Left colon (tissue), 2 donors: ENCODE data around the gene TMEM120B. TPM values are rescaled to one million over a fixed set of nuclear protein-coding genes. Genes with fewer than 3 reads are reported as not detected.
A peak's percentile ranks its signal among the peaks of the same experiment; 100 is the strongest.

Source experiments
- ATAC-seq: fragments of 200-7000 bp; cut with Tn5 transposase; one replicate; pipeline ENCODE4 v1.9.1; 2020; ENCODE audit warnings: mild to moderate bottlenecking, moderate library complexity
- DNase-seq, 2 donors: peaks; one replicate each; pipeline ENCODE4 v3.0.0-alpha.2; 2020
- intact Hi-C, 2 donors: fragments of 100-400 bp; cut with DNase I in 1 of 2; cut with micrococcal nuclease in 1 of 2; formaldehyde crosslinking; loops; one replicate each; pipeline versions ENCODE4 v1.11.2 to v1.14.0; 2022; cut with DNase I, micrococcal nuclease
- total RNA-seq, 2 donors: library from RNA; stranded (reverse); fragmentation: NEBNext Ultra II Directional; extraction: Animal tissue kit (Norgen Biotek cat#: 25700); gene quantifications; one replicate each; pipeline ENCODE4 v1.2.1, GENCODE V29; 2021
- donor health status: DM: no; HTN: no; CAD: no.
- donor health status: DM: yes; HTN: yes; CAD: no.

TMEM120B gene
- total RNA-seq, 2 donors from 2014 or later = 4.7 to 5.8 TPM

- no peak for DNase-seq
- no peak for ATAC-seq
- intact Hi-C loops = no loop called here
These were observed 53.9 kb downstream of the TMEM120B start for GRCh38 chr12:121766290-121767039.

- intact Hi-C loops = no loop called here
- ATAC-seq (no peak), DNase-seq (no peak)
These were observed 55.0 kb downstream of the TMEM120B start for GRCh38 chr12:121767525-121768016.

DNA sequence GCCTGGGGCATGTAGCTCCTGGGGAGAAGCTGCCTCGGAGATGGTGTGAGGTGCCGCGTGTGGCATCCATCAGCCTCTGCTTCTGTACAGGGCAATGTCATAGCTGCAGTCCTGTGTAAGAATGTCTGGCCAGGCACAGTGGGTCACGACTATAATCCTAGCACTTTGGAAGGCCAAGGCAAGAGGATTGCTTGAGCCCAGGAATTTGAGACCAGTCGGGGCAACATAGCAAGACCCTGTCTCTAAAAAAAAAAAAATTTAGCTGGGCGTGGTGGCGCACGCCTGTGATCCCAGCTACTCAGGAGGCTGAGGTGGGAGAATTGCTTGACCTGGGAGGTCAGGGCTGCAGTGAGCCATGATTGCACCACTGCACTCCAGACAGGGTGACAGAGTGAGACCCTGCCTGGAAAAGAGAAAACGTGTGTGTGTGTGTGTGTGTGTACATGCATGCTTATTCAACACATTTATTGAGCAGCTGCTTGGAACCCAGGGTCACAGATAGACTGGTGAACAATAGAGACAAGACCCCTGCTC lies 56.8 kb downstream of the TMEM120B start:
- DNase-seq = no peak
- intact Hi-C loops = no loop called here
- no peak for ATAC-seq

- ATAC-seq = peak; percentile 86
- DNase-seq = peak in 1 of 2 donors; percentile 58
These were observed 57.3 kb downstream of the TMEM120B start for GRCh38 chr12:121769831-121770301.

GRCh38 chr12:121770388-121770787 lies 57.8 kb downstream of the TMEM120B start:
- ATAC-seq (no peak), DNase-seq (no peak)
- intact Hi-C loops = loop anchor here in 1 of 2 donors (5.0 kb wide), 1 partner anchor 73 kb away; no protein-coding TSS in a partner anchor

More at GRCh38 chr12:121769831-121770301, 57.3 kb downstream of the TMEM120B start:
- intact Hi-C loops = loop anchor here in 1 of 2 donors (5.0 kb wide), 1 partner anchor 73 kb away; no protein-coding TSS in a partner anchor

- ATAC-seq (no peak), DNase-seq (no peak)
- intact Hi-C loops = loop anchor here in 1 of 2 donors (5.0 kb wide), 1 partner anchor 74 kb away; no protein-coding TSS in a partner anchor
These were observed 58.5 kb downstream of the TMEM120B start for GRCh38 chr12:121770813-121771625.

GRCh38 chr12:121773011-121773777 lies 60.6 kb downstream of the TMEM120B start:
- DNase-seq (peak; percentile 66 to 81), ATAC-seq (peak; percentile 72)
- intact Hi-C loops = loop anchor here in 1 of 2 donors (5.0 kb wide), 1 partner anchor 76 kb away; no protein-coding TSS in a partner anchor

GRCh38 chr12:121774968-121775474 lies 62.5 kb downstream of the TMEM120B start:
- ATAC-seq (no peak), DNase-seq (no peak)
- intact Hi-C loops = loop anchor here (5.0 kb wide), 1 partner anchor 78 kb away; no protein-coding TSS in a partner anchor

DNA sequence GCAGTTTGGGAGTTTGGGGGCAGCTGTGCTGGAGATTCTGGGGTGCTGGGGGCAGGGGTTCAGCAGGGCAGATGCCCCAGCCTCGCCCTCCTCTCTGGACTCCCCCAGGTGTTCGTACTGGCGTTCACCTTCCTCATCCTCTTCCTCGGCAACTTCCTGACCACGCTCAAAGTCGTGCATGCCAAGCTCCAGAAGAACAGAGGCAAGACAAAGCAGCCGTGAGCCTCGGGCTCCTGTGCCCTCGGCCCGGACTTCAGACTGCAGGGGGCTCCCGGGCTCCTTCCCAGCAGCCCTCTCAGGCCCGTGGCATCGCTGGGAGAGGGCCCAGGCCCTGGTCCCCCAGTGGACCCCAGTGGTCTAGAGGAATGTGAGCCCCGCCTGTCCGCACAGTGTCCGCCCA lies 62.9 kb downstream of the TMEM120B start:
- intact Hi-C loops = loop anchor here in 1 of 2 donors (5.0 kb wide), 1 partner anchor 78 kb away; no protein-coding TSS in a partner anchor
- DNase-seq = no peak
- no peak for ATAC-seq

GRCh38 chr12:121776190-121777098 lies 63.9 kb downstream of the TMEM120B start:
- intact Hi-C loops = loop anchor here in 1 of 2 donors (5.0 kb wide), 1 partner anchor 79 kb away; no protein-coding TSS in a partner anchor
- ATAC-seq = peak; percentile 67
- DNase-seq = peak; percentile 71 to 95

GRCh38 chr12:121778567-121779421 lies 66.2 kb downstream of the TMEM120B start:
- no peak for DNase-seq
- ATAC-seq = no peak
- intact Hi-C loops = loop anchor here in 1 of 2 donors (5.0 kb wide), 1 partner anchor 81 kb away; no protein-coding TSS in a partner anchor

GRCh38 chr12:121779422-121779895 lies 66.9 kb downstream of the TMEM120B start:
- no peak for DNase-seq
- intact Hi-C loops = loop anchor here in 1 of 2 donors (5.0 kb wide), 1 partner anchor 82 kb away; no protein-coding TSS in a partner anchor
- no peak for ATAC-seq

DNA sequence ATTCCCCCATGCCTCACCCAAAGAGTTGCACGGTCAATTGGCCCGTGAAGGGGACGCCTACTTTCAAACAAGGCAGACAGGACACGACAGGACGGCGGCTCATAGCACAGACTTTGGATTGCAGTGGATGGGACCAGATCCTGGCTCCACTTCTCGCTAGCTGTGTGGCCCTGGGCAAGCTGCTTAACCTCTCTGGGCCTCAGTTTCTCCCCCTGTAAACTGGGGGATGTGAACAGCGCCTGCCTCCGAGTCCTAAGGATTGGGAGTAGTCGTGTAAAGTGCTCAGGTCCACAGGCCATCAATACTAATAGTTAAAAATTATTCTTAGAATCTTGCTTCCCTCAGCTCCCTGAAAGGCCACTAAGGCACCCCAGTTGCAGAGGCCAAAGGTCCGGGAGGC lies 67.9 kb downstream of the TMEM120B start:
- intact Hi-C loops = no loop called here
- DNase-seq (no peak), ATAC-seq (no peak)

- no peak for ATAC-seq
These were observed 69.0 kb downstream of the TMEM120B start for GRCh38 chr12:121781484-121781997.

More at GRCh38 chr12:121781484-121781997, 69.0 kb downstream of the TMEM120B start:
- no peak for DNase-seq
- intact Hi-C loops = no loop called here
